NCI-H446 treated with DMSO at 0.1 percent for 48 hours (cell line): ENCODE data around the gene GATA5.

ENCODE experiments used
- DNase-seq: peaks from one replicate; lab custom pipeline; 2025; lab: John Stamatoyannopoulos, UW

Gene GATA5, protein sequence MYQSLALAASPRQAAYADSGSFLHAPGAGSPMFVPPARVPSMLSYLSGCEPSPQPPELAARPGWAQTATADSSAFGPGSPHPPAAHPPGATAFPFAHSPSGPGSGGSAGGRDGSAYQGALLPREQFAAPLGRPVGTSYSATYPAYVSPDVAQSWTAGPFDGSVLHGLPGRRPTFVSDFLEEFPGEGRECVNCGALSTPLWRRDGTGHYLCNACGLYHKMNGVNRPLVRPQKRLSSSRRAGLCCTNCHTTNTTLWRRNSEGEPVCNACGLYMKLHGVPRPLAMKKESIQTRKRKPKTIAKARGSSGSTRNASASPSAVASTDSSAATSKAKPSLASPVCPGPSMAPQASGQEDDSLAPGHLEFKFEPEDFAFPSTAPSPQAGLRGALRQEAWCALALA

DNA sequence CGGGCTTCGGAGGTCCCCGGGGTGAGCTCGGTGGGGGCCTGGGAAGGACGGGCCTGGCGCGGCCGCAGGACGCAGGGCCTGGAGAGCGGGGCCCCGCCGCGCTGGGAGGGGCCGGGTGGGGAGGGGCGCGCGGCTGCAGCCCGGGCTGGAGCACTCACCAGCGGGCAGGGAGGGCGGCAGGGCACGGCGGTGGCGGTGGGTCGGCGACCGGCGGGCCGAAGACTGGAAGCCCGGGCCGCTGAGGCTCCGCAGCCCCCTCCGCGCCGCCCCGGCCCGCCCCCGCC is at the start of gene GATA5:
TSS of gene GATA5 (minus strand) at position 224 of the 284 bp plus-strand sequence. CDS start 474 bp downstream, outside the sequence.
- no peak for DNase-seq

DNA sequence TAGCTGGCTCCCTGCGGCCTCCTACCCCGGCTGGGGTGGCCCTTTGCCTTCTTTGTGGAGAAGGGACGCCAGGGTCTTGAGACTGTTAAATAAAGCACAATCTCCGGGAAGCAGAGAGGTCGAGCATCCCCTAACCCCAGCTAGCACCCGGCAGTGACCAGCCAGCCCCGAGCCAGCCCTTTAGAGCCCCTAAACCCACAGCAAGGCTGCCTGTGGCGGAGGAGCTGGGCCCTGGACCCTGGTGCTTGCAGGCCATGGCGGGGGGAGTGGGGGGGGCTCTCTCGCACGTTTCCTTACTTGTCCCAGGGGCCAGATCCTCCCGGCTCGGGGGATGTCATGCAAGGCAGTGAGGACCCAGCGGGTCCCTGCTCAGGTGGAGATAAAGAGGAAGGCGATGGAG is 49.2 kb upstream of the GATA5 start:
- no peak for DNase-seq

DNA sequence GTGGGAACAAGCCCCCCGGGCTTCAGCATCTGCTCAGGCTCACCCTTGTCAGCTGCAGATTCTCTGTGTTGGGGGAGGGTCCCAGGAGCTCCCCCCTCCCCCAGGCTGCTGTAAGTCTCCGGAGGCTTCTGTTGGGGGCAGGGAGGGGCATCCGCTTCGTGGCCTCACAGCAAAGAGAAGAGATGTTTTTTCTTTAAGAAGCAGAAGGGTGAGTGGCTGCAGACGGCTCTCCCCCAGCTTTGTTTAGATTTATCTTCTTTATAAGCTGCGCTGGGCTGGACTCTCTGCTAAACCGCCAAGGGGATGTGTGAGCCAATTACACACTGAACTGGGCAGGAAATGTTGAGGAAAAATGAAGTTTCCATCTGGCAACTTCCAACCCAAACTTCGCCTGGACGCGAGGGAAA is 48.7 kb upstream of the GATA5 start:
- DNase-seq = no peak

DNA sequence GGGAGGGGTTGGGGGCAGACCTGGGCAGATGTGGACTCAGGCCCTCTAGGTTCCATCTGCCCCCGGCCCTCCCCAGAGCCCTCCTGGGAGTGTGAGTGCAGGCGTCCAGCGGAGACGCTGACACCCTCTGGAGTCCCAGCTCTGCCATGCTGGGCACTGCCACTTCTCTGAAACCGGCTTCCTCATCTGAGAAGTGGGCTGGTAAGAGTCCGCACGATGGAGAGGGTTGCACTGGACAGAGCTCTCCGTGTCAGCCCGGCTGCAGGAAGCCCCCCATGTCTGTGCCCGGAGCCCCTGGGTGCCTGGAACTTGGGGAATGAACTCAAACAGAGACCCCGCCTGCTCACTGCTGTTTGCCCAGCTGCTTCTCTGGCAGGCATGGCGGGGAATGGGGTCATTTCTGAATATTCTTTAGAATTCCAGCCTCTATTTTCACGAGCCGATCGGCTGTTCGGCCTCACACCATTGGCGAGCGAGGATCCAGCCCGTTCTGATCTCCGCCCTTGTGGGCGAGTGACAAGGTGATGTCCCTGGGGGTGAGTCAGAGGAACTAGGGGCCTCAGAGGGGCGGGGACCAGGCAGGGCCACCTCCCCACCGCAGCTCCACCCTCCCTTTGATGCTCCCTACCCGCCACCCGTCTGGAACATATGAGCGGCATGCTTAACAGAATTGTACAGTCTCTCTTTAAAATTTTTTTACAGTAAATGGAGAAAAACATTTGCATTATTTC is 47.8 kb upstream of the GATA5 start:
- no peak for DNase-seq

DNA sequence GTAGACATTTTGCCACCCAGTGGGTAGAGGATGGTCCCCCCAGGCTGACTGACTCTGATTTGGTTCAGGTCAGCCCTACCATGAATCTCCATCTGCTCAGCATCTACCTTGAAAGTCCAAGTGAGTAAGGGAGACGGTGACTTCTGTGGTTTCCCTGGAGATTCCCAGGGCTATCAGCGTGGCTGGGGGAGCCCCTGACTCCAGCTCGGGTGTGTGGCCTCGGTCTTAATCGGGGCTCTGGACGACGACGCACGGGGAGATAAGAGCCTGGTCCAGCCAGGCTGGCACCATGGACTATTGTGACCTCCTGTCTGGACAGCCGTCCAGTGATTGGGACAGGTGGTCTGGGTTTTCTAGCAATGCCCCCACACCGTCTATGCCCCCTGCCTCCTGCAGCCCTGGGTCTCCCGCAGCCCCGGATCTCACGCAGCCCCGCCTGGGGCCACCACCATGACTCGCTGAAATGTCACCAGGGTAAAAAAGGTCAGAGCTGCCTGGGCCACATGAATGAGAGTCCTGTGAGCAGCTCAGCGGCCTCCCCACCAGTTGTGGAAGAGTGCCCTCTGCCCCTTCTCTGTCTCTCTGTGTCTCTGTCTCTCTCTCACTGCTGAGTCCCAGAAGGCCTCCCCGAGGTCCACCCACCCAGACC is 47.1 kb upstream of the GATA5 start:
- DNase-seq = no peak

DNA sequence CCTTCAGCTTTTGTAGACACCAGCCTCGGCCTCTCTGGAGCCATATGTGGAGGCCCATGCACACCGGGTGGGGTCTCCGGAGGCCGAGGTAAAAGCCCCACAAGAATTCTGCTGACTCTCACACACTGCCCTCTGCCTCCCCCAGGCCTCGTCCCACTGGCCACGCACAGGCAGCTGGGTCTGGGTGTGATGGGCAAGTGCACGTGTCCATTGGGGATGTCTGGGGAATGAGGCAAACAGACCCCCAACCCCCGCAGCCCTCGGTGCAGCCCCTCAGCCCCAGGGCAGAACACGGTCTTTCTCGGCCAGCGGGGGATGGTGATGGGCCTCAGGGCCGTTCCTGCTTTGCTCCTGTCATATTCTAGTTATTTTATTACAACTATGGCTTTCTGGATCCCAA is 44.0 kb upstream of the GATA5 start:
- DNase-seq = no peak

DNA sequence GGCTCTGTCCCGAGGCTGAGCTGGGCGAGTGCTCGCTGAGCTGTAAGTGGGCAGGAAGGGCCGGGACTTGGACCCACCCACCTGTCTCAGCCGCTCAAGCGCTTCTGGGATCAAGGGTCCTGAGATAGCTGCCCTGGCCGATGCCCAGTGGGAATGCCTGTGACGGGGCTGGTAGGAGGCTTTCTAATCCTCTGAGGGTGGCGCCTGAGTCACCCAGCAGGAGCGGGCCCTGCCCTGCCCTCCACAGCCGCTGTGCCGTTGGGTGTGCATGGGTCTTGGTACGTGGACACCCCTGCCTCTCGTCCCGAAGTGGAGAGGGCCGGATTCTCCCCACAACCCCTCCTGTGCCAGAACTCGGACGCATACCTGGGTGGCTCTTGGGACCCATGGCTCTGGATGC is 43.1 kb upstream of the GATA5 start:
- DNase-seq = no peak

DNA sequence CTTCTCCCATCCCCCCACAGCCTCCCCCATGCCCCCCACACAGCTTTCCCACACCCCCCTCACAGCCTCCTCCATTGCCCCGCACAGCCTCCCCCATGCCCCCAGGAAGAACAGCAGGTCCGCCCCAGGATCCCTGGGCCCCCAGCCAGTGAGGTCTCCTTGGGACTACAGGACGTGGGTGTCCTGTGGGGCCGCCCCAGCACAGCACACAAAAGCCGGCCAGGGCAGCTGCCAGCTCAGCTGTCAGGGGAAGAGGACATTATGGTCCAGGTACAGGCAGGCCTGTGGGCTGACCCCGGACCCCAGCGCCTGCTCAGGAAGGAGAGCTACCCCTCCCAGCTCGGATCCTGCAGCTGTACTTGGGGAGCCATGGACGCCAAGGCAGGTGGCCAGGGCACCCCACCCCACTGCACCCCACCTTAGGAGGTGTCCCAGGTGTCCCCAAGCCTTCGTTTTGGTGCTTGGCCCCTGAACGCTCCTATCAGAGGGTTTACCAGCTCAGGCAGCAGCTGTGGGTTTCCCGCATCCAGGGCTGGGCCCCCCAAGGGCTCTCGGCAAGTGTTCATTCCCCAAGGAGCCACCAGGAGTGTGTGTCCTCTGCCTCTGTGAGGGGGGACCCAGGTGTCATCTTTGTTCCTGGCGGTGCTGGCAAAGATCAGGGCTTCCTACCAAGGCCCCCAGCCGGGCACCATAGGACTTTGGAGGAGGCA is 42.3 kb upstream of the GATA5 start:
- DNase-seq = no peak

DNA sequence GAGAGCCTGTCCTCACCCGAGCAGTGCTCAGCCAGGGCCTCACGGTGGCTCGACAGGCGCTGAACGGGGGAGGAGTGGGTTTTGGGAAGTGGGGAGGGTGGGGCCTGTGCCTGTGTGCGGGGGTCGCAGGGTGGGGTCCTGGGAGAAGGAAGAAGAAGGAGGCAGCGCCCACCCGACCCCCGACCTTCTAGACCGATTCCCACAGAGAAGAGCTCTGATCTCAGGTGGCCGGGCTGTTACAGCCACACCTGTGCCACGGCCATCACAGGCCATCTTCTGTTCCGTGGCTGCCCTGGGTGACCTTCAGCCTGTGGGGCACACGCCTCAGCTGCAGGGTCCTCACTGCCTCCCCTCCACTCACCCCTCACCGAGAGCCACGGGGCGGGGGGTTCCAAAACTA is 41.4 kb upstream of the GATA5 start:
- no peak for DNase-seq

DNA sequence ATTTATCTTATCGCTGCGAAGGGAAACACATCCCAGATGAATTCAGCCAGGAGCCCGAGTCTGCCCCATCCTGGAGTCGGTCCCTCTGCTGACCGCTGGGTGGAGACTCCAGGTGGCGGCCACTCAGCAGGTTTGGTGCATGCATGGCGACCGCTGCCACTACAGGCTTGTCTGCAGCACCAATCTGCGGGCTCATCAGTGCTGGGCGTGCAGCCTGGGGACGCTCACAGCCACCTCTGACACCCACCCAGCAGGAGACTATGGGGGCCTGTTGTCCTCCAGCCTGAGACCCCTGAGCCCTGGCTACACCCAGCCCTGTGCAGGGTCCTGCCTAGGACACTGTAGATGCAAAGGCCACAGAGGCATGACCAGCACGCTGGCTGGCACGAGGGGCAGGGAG is 40.5 kb upstream of the GATA5 start:
- no peak for DNase-seq

DNA sequence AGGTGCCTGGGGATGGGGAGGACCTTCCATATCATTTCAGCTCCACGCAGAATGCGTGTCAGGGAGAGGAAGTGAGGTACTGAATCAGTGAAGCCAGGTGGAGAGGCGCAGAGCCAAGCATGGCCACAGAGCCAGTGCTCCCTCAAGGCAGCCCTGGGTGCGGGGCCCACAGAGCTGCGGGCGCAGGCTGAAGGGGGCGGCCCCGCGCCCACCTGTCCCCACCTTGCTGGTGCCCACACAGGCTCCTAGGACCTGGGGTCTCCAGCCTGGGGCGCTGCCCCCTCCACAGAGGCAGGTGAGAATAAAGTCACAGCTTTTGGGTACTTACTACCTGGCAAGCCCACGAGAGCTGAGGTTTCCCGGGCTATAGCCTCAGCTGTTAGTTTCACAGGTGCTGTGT is 40.0 kb upstream of the GATA5 start:
- no peak for DNase-seq

DNA sequence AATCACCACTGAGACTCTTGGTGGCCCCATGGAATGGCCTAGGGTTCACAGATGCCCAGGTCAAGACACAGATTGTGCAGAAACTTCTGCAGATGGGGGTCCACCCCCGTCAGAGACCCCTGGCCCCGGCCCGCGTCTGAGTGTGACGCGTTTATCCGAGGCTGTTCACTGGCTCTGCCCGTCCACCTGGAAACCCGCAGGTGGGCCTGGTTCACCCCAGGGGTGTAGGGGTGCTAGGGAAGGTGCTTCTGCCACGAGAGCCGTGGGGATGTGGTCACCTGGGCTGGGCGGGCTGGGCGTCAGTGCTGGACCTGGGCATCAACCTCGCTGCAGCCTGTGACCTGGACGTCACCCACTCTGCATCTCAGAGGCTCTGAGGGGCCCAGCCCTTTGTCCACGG is 39.5 kb upstream of the GATA5 start:
- DNase-seq = no peak

DNA sequence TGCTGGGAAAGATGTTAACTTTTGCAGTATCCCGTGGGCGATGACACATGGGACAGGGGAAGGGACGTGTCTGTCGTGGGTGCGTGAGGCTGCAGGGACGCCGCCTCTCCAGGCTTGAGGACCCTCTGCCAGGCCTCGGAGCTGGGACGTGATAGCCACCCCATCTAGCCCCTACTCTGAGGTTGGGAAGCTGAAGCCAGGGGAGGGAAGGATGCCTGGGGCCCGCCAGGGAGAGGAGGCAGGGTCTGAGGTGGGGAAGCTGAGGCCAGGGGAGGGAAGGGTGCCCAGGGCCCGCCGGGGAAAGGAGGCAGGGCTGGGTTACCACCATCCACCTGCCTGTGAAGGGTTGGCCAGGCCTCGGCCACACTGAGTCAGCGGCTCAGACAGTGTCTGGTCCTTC is 38.2 kb upstream of the GATA5 start:
- no peak for DNase-seq

DNA sequence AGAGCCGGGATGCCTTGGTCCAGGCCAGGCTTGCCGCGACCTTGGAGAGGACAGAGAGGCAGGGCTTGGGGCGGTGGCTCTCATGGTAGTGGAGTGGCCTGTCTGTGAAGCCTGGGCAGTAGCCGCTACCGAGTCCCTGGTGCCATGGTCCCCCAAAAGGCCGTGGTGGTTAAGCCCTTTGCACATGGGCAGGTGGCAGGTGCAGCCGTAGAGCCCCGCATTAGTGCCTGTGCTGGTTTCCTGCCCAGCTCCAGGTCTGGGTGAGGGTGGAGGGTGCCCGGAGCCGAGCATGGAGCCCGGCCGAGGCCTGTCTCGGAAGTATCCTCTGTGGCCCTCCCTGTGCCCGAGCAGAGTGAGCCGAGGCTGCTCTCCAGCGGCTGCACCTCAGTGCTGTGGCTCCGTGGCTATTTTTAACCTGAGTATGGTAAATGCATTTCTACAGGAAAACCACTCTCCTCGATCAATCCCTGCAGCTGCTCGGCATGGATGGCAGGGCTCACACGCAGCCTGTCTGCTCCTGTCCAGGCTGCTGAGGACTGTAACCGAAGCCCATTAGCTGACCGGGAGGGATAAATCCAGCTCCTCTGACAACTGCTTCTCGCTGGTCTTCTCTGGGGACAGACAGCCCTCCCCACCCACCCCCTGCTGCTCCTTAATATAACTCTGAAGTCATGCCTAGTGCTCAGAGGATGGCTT is 36.3 kb upstream of the GATA5 start:
- no peak for DNase-seq

DNA sequence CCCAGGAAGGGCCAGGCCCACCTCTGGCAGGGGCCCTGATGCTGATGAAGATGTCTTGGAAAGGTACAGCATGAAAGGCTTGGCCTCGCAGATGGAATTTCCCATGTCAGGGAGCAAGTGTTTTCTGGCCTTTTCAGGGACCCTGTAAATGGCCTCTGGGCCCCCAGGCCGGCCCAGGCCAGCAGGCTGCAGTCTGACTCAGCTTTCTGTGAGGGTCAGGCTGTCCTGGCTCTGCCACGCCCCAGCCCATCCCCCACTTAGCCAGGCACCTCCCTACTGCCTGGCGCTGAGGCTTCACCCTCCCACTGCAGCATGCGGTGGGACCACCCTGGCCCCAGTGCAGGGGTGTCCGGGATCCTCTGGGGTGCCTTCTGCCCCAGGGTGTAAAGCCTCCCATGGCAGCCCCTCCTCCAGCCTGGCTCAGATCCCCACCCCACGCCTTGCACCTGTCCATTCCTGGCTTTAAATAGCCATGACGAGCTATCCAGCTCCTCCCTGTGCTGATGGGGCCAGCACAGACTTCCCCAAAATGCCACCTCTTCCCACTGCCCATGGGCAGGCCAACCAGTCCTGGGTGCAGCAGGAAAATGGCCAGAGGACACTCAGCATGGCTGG is 35.6 kb upstream of the GATA5 start:
- DNase-seq = no peak

DNA sequence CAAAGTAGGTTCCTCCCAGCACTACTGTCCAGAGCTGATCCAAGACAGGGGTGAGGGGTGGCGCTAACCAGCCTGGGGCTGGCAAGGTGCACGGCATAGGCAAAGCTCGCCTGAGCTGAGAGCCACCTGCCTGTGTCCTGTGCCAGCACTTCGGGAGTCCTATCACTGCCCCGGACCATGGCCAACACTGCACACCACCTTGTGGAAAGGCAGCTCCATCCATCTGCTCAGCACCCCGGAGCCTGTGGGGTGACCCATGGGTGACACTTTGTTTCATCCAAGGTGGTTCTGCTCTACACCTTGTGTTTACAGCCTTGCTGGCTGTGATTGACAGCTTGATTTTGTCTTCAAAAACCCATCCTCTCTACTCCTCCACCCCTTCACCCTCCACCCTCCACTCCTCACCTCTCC is 32.9 kb upstream of the GATA5 start:
- no peak for DNase-seq

DNA sequence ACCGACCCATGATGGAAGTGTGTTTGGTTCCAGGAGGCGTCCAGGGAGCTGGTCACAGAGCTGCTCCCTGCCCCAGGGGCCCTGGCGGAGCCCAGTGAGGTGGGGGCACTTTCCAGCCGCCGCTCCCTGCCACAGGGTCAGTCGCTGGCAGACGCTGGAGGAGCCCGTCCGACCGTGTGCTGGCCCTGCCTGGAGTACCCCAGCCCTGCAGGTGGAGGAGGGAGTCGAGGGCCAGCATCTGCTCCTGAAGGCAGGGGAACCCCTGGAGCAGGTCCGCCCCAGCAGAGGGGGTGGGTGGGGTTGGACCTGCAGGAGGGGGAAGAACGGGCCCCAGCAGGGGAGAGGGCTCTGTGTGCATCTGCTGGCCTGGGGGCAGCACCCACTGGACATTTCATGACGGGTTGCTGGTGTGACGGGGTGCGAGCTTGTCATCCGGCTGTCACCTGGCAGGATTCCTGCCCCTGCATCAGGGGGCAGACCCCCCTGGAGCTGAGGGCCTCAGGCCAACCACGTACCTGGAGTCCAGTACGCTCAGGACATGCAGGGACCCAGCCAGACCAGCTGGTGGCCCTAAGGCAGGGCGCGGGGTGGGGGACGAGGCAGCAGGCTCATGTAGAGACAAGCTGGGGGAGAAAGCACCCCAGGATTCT is 32.3 kb upstream of the GATA5 start:
- DNase-seq = no peak

DNA sequence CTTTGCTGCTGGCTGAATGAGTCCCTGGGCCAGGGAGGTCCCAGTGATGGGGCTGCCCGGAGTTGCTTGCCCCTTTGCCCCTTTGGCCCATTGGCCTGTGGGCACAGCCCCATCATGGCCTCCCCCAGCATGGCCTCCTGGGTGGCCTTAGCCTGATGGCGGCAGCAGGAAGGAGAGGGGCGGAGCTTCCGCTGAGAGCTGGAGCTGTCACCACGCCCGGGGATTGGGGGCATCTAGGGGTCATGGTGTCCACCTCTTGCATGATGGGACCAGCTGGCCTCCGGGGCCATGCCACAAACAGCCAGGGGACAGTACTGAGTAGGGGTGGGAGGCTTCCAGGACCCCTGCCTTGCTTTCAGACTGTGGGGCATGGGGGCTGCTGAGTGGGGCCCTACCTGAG is 31.5 kb upstream of the GATA5 start:
- DNase-seq = no peak

DNA sequence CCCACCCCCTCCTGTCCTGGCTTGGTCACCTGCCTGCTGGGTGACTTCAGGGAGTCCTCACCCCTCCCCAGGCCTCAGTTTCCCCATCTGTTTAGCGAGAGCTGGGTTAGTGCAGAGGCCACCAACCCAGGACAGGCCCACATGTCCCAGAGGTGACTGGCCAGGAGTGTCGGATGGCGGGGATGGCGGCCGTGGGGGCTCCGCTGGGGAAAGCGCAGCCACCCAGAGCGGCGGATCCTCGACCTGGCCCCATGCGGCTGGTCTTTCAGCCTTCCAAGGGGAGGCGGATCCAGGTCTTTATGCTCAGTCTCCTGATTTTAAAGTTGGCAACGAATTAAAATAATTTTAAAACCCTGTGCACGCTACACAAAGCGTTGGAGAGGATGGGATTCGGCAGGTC is 31.0 kb upstream of the GATA5 start:
- no peak for DNase-seq

DNA sequence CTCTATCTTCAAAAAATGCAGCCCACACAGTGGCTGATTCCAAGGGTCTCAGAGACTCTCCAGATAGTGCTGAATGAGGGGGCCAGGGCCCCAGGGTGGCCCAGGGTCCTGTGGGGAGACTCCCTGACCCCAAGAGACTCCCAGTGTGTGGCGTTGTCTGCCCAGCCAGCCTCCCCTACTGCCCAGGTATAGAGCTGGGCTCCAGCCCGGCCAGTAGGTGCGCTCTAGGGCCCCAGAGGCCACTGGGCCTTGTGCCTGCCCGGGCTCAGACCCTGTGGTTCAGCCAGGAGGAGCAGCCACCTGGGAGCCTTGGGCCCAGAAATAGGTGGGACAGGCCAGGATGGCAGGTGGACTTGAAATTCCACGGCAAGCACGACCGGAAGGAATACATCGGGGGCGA is 30.3 kb upstream of the GATA5 start:
- no peak for DNase-seq
